OCI-LY1 (cell line): ENCODE results near the gene C5orf24.

Source experiments
- CTCF ChIP-seq: fragments of 200-600 bp; sonication (generic), shearing (Covaris generic); IDR thresholded peaks from 2 replicates; pipeline ENCODE4 v1.5.1; 2017; ENCODE audit warnings: mild to moderate bottlenecking, antibody characterized with exemption, low read length, moderate library complexity, mixed read lengths
- EZH2 ChIP-seq: fragments of 200-600 bp; sonication (generic), shearing (Covaris generic); IDR thresholded peaks from 2 replicates; pipeline ENCODE4 v1.8.0; 2017; ENCODE audit warnings: borderline replicate concordance, mixed run types, mild to moderate bottlenecking, antibody characterized with exemption, low read length, moderate library complexity, mixed read lengths

GRCh38 chr5:134873987-134874830, 28.4 kb downstream of the C5orf24 start, which contains the start of gene TXNDC15:
- no peak for TF ChIP-seq EZH2
- TF ChIP-seq CTCF, result no peak
